Esophagus muscularis mucosa (tissue), 3 donors: Measurements from ENCODE around the gene SMS.

Experiments used
- CTCF ChIP-seq, 3 experiments: fragments of 200-600 bp in 2 of 3; fragments of 450-650 bp in 1 of 3; sonication (generic) in 2 of 3; IDR thresholded peaks; one replicate each; pipeline ENCODE4 v1.5.1; 2017 to 2019; ENCODE audit warnings: antibody characterized with exemption in 3 of 3, mild to moderate bottlenecking in 2 of 3, moderate library complexity in 1 of 3
- POLR2A ChIP-seq: fragments of 450-650 bp; IDR thresholded peaks from one replicate; pipeline ENCODE4 v1.6.1; 2017; ENCODE audit warnings: antibody characterized with exemption, moderate library complexity, mild to moderate bottlenecking, low read depth
- POLR2AphosphoS5 ChIP-seq, 2 donors: sonication (generic); formaldehyde crosslinking; IDR thresholded peaks; one replicate each; pipeline ENCODE4 v1.6.1; 2017; ENCODE audit warnings: antibody characterized with exemption in 2 of 2

- no peak for TF ChIP-seq CTCF (IDR thresholded peaks at IDR 0.05)
- TF ChIP-seq POLR2AphosphoS5 (IDR thresholded peaks at IDR 0.05), result no peak
- TF ChIP-seq POLR2A, result no peak
Observed at GRCh38 chrX:21948897-21949578, 8.5 kb downstream of the SMS start.
